WTC11 (cell line): ENCODE results near the gene PATL2. TPM values are rescaled to one million over a fixed set of nuclear protein-coding genes. Genes with fewer than 3 reads are reported as not detected.

Experiments
- ATAC-seq: fragments of 200-7000 bp; cut with Tn5 transposase; 2 replicates; pipeline ENCODE4 v1.10.0; 2021; ENCODE audit warnings: mild to moderate bottlenecking, moderate library complexity
- CTCF ChIA-PET: fragments of 300-600 bp; sonication (Branson Sonifier 250); formaldehyde crosslinking; loops from one replicate; lab custom pipeline; 2021; ENCODE audit warnings: antibody characterized with exemption; lab: Charles Lee
- POLR2A ChIA-PET: fragments of 350-600 bp; sonication (Branson Sonifier 250); formaldehyde crosslinking; loops from one replicate; lab custom pipeline; 2021; ENCODE audit warnings: antibody characterized with exemption; lab: Charles Lee
- DNase-seq: peaks from one replicate; pipeline ENCODE4 v3.0.0; 2021; ENCODE audit warnings: low spot score
- H3K27ac Mint-ChIP-seq: 2 replicates; pipeline ENCODE4 v1.8.0; 2021; ENCODE audit warnings: mixed read lengths
- H3K27me3 Mint-ChIP-seq: 2 replicates; pipeline ENCODE4 v1.8.0; 2021; ENCODE audit warnings: low read depth, mild to moderate bottlenecking, moderate library complexity, mixed read lengths
- H3K36me3 Mint-ChIP-seq: 2 replicates; pipeline ENCODE4 v1.8.0; 2021; ENCODE audit warnings: mixed read lengths
- H3K4me1 Mint-ChIP-seq: 2 replicates; pipeline ENCODE4 v1.8.0; 2022; ENCODE audit warnings: mixed read lengths
- H3K4me3 Mint-ChIP-seq: 2 replicates; pipeline ENCODE4 v1.8.0; 2021; ENCODE audit warnings: mild to moderate bottlenecking, moderate library complexity, mixed read lengths
- H3K9me3 Mint-ChIP-seq: 2 replicates; pipeline ENCODE4 v1.8.0; 2021; ENCODE audit warnings: mixed read lengths
- ELF4 ChIP-seq: sonication (generic); formaldehyde crosslinking; IDR thresholded peaks from 2 replicates; pipeline ENCODE4 v1.8.1; 2022; ENCODE audit warnings: low read depth, mild to moderate bottlenecking, moderate library complexity, missing genetic modification reagents
- MXD4 ChIP-seq: fragments of 250-450 bp; sonication (Bioruptor Pico); IDR thresholded peaks from 2 replicates; pipeline ENCODE4 v1.8.0; 2021; ENCODE audit warnings: mild to moderate bottlenecking, moderate library complexity, borderline replicate concordance
- RORB ChIP-seq: fragments of 250-450 bp; sonication (Bioruptor Pico); IDR thresholded peaks from 2 replicates; pipeline ENCODE4 v1.9.0; 2021; ENCODE audit warnings: mild to moderate bottlenecking
- ZBTB21 ChIP-seq: sonication (generic); formaldehyde crosslinking; IDR thresholded peaks from 2 replicates; pipeline ENCODE4 v1.8.1; 2023; ENCODE audit warnings: mild to moderate bottlenecking, missing genetic modification reagents, borderline replicate concordance
- ZNF121 ChIP-seq: sonication (generic); formaldehyde crosslinking; IDR thresholded peaks from 2 replicates; pipeline ENCODE4 v1.8.0; 2023; ENCODE audit warnings: missing genetic modification reagents
- ZNF138 ChIP-seq: sonication (generic); formaldehyde crosslinking; conservative IDR thresholded peaks from 2 replicates; pipeline ENCODE4 v1.8.1; 2022; ENCODE audit warnings: mild to moderate bottlenecking, moderate library complexity, missing genetic modification reagents
- ZNF416 ChIP-seq: fragments of 250-450 bp; sonication (Bioruptor Pico); IDR thresholded peaks from 2 replicates; pipeline ENCODE4 v1.9.0; 2021; ENCODE audit warnings: mild to moderate bottlenecking, inconsistent platforms
- ZNF671 ChIP-seq: fragments of 250-450 bp; sonication (Bioruptor Pico); IDR thresholded peaks from 2 replicates; pipeline ENCODE4 v1.8.0; 2021; ENCODE audit warnings: mild to moderate bottlenecking
- total RNA-seq: library from RNA; stranded (reverse); gene quantifications from 3 replicates; pipeline ENCODE4 v1.2.3, GENCODE V29; 2021
- TF ChIP-seq, protein P1 (sequence below): sonication (generic); formaldehyde crosslinking; IDR thresholded peaks from 2 replicates; pipeline ENCODE4 v1.8.1; 2022; ENCODE audit warnings: missing genetic modification reagents, borderline replicate concordance
- TF ChIP-seq, protein P2 (sequence below): fragments of 200-600 bp; IDR thresholded peaks from 2 replicates; pipeline ENCODE4 v1.8.0; 2022; ENCODE audit warnings: antibody characterized with exemption
- TF ChIP-seq, protein P3 (sequence below): sonication (generic); formaldehyde crosslinking; IDR thresholded peaks from 2 replicates; pipeline ENCODE4 v1.8.0; 2023; ENCODE audit warnings: mild to moderate bottlenecking, missing genetic modification reagents
- TF ChIP-seq, protein P4 (sequence below): sonication (generic); formaldehyde crosslinking; conservative IDR thresholded peaks from 2 replicates; pipeline ENCODE4 v1.8.1; 2022; ENCODE audit warnings: mild to moderate bottlenecking, missing genetic modification reagents
- TF ChIP-seq, protein P5 (sequence below): sonication (generic); formaldehyde crosslinking; IDR thresholded peaks from 2 replicates; pipeline ENCODE4 v1.8.0; 2022; ENCODE audit warnings: missing genetic modification reagents
- TF ChIP-seq, protein P6 (sequence below): sonication (generic); formaldehyde crosslinking; IDR thresholded peaks from 2 replicates; pipeline ENCODE4 v1.8.1; 2023; ENCODE audit warnings: mild to moderate bottlenecking, moderate library complexity, missing genetic modification reagents
- TF ChIP-seq, protein P7 (sequence below): sonication (generic); formaldehyde crosslinking; IDR thresholded peaks from 2 replicates; pipeline ENCODE4 v1.8.0; 2022; ENCODE audit warnings: mild to moderate bottlenecking, missing genetic modification reagents
- TF ChIP-seq, protein P8 (sequence below): fragments of 250-450 bp; sonication (Bioruptor Pico); conservative IDR thresholded peaks from 2 replicates; pipeline ENCODE4 v1.9.0; 2021; ENCODE audit warnings: mild to moderate bottlenecking

PATL2 gene
- total RNA-seq, 1 experiment from 2014 or later, result 0.59 TPM

DNA sequence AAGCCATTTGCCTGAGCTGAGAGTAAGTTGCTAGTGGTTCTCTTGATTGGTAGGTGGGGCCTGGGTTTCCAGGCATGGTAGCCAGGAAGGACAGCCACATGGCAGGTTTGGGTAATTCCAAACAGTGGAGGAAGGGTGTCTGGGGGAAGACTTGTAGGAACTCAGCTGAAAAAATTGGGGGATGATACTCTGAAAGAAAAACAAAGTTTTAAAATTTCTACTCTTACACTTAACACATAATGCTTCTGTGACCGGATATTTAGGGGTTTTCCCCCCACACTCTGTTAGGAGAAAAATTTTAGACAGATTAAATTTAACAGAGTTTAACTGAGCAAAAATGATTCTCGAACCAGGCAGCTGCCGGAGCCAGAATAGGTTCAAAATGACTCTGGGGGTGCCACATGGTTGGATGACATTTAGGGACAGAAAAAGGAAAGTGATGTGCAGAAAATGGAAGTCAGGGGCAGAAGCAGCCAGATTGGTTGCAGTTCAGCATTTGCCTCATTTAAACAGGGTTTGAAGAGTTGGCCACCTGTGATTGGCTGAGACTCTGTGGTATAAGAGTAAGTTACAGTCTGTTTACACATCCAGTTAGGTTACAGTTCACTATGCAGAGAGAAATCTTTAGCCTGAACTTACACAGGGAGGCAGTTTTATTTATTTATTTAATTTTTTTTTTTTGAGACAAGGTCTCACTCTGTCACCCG lies 8.3 kb upstream of the PATL2 start (continued):
- TF ChIP-seq, protein P1, sequence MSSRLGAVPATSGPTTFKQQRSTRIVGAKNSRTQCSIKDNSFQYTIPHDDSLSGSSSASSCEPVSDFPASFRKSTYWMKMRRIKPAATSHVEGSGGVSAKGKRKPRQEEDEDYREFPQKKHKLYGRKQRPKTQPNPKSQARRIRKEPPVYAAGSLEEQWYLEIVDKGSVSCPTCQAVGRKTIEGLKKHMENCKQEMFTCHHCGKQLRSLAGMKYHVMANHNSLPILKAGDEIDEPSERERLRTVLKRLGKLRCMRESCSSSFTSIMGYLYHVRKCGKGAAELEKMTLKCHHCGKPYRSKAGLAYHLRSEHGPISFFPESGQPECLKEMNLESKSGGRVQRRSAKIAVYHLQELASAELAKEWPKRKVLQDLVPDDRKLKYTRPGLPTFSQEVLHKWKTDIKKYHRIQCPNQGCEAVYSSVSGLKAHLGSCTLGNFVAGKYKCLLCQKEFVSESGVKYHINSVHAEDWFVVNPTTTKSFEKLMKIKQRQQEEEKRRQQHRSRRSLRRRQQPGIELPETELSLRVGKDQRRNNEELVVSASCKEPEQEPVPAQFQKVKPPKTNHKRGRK, result no peak
- TF ChIP-seq ZNF138 (CRISPR knock-in tag), result no peak
- TF ChIP-seq, protein P2, sequence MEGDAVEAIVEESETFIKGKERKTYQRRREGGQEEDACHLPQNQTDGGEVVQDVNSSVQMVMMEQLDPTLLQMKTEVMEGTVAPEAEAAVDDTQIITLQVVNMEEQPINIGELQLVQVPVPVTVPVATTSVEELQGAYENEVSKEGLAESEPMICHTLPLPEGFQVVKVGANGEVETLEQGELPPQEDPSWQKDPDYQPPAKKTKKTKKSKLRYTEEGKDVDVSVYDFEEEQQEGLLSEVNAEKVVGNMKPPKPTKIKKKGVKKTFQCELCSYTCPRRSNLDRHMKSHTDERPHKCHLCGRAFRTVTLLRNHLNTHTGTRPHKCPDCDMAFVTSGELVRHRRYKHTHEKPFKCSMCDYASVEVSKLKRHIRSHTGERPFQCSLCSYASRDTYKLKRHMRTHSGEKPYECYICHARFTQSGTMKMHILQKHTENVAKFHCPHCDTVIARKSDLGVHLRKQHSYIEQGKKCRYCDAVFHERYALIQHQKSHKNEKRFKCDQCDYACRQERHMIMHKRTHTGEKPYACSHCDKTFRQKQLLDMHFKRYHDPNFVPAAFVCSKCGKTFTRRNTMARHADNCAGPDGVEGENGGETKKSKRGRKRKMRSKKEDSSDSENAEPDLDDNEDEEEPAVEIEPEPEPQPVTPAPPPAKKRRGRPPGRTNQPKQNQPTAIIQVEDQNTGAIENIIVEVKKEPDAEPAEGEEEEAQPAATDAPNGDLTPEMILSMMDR, result no peak
- TF ChIP-seq, protein P3, sequence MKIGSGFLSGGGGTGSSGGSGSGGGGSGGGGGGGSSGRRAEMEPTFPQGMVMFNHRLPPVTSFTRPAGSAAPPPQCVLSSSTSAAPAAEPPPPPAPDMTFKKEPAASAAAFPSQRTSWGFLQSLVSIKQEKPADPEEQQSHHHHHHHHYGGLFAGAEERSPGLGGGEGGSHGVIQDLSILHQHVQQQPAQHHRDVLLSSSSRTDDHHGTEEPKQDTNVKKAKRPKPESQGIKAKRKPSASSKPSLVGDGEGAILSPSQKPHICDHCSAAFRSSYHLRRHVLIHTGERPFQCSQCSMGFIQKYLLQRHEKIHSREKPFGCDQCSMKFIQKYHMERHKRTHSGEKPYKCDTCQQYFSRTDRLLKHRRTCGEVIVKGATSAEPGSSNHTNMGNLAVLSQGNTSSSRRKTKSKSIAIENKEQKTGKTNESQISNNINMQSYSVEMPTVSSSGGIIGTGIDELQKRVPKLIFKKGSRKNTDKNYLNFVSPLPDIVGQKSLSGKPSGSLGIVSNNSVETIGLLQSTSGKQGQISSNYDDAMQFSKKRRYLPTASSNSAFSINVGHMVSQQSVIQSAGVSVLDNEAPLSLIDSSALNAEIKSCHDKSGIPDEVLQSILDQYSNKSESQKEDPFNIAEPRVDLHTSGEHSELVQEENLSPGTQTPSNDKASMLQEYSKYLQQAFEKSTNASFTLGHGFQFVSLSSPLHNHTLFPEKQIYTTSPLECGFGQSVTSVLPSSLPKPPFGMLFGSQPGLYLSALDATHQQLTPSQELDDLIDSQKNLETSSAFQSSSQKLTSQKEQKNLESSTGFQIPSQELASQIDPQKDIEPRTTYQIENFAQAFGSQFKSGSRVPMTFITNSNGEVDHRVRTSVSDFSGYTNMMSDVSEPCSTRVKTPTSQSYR (CRISPR knock-in tag), result no peak
- no peak for TF ChIP-seq ZBTB21 (CRISPR knock-in tag)

DNA sequence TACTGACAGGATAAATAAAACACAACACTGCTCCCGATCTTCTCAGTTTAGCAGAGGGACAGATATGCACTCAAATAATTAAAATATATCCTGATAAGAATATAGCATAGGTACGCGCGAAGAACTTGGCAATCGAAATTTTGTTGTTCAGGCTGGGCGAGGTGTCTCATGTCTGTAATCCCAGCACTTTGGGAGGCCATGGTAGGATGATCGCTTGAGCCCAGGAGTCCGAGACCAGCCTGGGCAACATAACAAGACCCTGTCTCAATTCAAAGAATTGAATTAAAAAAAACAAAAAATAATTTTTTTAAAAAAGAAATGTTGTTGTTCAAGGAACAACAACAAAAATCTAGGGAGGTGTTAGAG lies 7.8 kb upstream of the PATL2 start:
- Mint-ChIP-seq H3K36me3 (peaks cover 21% of the 10 kb centered on the region), H3K27me3 (no peaks in the 10 kb centered on the region), H3K27ac (no peak overlapping the region), H3K4me3 (no peak overlapping the region), H3K4me1 (peaks cover 8% of the 10 kb centered on the region), H3K9me3 (no peaks in the 10 kb centered on the region)
- ATAC-seq (no peak), DNase-seq (no peak)
- CTCF ChIA-PET, result interaction anchor here (1.0 to 1.5 kb wide), 2 partner anchors 19 to 56 kb away, joined by 3 to 5 read pairs; partner anchors contain the start of gene SPG11
- POLR2A ChIA-PET, result no interaction called here
- TF ChIP-seq MXD4, result no peak
- TF ChIP-seq, protein P4, sequence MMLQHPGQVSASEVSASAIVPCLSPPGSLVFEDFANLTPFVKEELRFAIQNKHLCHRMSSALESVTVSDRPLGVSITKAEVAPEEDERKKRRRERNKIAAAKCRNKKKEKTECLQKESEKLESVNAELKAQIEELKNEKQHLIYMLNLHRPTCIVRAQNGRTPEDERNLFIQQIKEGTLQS, result no peak
- no peak for TF ChIP-seq ELF4 (CRISPR knock-in tag)
- TF ChIP-seq, protein P5, sequence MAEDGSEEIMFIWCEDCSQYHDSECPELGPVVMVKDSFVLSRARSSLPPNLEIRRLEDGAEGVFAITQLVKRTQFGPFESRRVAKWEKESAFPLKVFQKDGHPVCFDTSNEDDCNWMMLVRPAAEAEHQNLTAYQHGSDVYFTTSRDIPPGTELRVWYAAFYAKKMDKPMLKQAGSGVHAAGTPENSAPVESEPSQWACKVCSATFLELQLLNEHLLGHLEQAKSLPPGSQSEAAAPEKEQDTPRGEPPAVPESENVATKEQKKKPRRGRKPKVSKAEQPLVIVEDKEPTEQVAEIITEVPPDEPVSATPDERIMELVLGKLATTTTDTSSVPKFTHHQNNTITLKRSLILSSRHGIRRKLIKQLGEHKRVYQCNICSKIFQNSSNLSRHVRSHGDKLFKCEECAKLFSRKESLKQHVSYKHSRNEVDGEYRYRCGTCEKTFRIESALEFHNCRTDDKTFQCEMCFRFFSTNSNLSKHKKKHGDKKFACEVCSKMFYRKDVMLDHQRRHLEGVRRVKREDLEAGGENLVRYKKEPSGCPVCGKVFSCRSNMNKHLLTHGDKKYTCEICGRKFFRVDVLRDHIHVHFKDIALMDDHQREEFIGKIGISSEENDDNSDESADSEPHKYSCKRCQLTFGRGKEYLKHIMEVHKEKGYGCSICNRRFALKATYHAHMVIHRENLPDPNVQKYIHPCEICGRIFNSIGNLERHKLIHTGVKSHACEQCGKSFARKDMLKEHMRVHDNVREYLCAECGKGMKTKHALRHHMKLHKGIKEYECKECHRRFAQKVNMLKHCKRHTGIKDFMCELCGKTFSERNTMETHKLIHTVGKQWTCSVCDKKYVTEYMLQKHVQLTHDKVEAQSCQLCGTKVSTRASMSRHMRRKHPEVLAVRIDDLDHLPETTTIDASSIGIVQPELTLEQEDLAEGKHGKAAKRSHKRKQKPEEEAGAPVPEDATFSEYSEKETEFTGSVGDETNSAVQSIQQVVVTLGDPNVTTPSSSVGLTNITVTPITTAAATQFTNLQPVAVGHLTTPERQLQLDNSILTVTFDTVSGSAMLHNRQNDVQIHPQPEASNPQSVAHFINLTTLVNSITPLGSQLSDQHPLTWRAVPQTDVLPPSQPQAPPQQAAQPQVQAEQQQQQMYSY (CRISPR knock-in tag), result no peak
- TF ChIP-seq, protein P6, sequence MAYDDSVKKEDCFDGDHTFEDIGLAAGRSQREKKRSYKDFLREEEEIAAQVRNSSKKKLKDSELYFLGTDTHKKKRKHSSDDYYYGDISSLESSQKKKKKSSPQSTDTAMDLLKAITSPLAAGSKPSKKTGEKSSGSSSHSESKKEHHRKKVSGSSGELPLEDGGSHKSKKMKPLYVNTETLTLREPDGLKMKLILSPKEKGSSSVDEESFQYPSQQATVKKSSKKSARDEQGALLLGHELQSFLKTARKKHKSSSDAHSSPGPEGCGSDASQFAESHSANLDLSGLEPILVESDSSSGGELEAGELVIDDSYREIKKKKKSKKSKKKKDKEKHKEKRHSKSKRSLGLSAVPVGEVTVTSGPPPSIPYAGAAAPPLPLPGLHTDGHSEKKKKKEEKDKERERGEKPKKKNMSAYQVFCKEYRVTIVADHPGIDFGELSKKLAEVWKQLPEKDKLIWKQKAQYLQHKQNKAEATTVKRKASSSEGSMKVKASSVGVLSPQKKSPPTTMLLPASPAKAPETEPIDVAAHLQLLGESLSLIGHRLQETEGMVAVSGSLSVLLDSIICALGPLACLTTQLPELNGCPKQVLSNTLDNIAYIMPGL (CRISPR knock-in tag), result no peak
- TF ChIP-seq, protein P7, sequence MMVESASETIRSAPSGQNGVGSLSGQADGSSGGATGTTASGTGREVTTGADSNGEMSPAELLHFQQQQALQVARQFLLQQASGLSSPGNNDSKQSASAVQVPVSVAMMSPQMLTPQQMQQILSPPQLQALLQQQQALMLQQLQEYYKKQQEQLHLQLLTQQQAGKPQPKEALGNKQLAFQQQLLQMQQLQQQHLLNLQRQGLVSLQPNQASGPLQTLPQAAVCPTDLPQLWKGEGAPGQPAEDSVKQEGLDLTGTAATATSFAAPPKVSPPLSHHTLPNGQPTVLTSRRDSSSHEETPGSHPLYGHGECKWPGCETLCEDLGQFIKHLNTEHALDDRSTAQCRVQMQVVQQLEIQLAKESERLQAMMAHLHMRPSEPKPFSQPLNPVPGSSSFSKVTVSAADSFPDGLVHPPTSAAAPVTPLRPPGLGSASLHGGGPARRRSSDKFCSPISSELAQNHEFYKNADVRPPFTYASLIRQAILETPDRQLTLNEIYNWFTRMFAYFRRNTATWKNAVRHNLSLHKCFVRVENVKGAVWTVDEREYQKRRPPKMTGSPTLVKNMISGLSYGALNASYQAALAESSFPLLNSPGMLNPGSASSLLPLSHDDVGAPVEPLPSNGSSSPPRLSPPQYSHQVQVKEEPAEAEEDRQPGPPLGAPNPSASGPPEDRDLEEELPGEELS (CRISPR knock-in tag), result no peak
- TF ChIP-seq, protein P8, sequence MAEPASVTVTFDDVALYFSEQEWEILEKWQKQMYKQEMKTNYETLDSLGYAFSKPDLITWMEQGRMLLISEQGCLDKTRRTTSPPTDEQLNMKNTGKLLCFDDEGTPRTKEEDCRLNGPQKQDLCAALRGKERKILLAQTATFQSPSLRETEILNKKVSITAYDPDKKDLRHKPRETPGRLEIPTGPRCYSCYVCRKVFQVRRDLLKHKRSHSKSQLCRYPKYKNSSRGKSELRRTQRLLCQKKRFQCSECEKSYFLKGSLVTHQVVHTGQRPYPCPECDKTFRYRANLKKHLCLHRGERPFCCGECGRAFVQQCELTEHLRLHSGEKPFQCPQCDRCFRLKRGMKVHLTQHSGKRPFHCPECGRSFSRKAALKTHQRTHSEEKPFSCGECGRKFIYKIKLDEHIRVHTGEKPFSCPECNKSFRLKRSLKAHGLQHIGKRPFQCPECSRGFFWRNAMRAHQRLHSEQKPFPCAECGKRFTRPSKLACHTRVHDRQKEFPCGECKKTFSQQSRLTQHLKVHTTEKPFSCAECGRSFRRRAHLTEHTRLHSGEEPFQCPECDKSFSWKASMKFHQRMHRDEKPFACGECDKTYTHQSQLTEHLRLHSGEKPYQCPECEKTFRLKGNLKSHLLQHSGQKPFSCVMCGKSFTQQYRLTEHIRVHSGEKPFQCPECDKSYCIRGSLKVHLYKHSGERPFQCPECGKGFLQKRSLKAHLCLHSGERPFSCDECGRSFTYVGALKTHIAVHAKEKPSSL, result no peak
- no peak for TF ChIP-seq ZNF121
- TF ChIP-seq ZNF671 (CRISPR knock-in tag), result no peak
- no peak for TF ChIP-seq ZNF416 (CRISPR knock-in tag)
- TF ChIP-seq ZBTB21 (CRISPR knock-in tag), result no peak
- TF ChIP-seq RORB (CRISPR knock-in tag), result no peak
